ENCODE results near the gene CHST8. TPM values are rescaled to one million over a fixed set of nuclear protein-coding genes. Genes with fewer than 3 reads are reported as not detected.

Gene CHST8
- total and polyA plus RNA-seq, 8 donors = 0.23 to 25.5 TPM; not detected in 6

DNA sequence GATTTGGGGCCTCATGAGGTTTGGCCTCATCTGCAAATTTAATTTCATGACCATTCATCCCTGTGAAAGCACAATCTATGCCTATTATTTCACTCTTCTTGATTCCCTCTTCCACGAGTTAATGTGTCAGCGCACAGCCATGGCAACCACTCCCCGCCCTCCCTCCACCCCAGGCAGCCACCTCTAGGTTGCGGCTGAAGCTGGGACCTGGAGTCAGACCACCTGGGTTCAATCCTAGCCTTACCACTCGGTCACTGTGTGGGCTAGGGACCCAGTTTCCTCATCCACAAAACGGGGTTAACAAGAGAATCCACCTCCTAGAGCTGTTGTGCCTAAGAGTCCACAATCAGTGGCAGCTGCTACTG lies 9.8 kb downstream of the CHST8 start:
- Histone ChIP-seq H3K9me3 (no peaks in the 10 kb centered on the region), H3K4me3 (no peak overlapping the region), H3K36me3 (no peaks in the 10 kb centered on the region), H3K27ac (no peak overlapping the region), H3K4me1 (no peaks in the 10 kb centered on the region), H3K27me3 (peaks cover 0 to 83% (median 11%) of the 10 kb centered on the region in 3 donors)
- intact Hi-C loops (cut with DNase I; ENCODE audit: low total_unique reads) = no loop called here
- DNase-seq = peak; percentile 3 to 15
- no peak for TF ChIP-seq EP300 (IDR thresholded peaks at IDR 0.05)
- no peak for TF ChIP-seq POLR2AphosphoS5 (IDR thresholded peaks at IDR 0.05)
- TF ChIP-seq, protein P1, sequence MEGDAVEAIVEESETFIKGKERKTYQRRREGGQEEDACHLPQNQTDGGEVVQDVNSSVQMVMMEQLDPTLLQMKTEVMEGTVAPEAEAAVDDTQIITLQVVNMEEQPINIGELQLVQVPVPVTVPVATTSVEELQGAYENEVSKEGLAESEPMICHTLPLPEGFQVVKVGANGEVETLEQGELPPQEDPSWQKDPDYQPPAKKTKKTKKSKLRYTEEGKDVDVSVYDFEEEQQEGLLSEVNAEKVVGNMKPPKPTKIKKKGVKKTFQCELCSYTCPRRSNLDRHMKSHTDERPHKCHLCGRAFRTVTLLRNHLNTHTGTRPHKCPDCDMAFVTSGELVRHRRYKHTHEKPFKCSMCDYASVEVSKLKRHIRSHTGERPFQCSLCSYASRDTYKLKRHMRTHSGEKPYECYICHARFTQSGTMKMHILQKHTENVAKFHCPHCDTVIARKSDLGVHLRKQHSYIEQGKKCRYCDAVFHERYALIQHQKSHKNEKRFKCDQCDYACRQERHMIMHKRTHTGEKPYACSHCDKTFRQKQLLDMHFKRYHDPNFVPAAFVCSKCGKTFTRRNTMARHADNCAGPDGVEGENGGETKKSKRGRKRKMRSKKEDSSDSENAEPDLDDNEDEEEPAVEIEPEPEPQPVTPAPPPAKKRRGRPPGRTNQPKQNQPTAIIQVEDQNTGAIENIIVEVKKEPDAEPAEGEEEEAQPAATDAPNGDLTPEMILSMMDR (IDR thresholded peaks at IDR 0.05) = no peak
- TF ChIP-seq POLR2A (IDR thresholded peaks at IDR 0.05) = no peak
- 41 to 50% (median 50%) methylated on average over 6 of the region's 6 CpGs for WGBS, 5 donors

DNA sequence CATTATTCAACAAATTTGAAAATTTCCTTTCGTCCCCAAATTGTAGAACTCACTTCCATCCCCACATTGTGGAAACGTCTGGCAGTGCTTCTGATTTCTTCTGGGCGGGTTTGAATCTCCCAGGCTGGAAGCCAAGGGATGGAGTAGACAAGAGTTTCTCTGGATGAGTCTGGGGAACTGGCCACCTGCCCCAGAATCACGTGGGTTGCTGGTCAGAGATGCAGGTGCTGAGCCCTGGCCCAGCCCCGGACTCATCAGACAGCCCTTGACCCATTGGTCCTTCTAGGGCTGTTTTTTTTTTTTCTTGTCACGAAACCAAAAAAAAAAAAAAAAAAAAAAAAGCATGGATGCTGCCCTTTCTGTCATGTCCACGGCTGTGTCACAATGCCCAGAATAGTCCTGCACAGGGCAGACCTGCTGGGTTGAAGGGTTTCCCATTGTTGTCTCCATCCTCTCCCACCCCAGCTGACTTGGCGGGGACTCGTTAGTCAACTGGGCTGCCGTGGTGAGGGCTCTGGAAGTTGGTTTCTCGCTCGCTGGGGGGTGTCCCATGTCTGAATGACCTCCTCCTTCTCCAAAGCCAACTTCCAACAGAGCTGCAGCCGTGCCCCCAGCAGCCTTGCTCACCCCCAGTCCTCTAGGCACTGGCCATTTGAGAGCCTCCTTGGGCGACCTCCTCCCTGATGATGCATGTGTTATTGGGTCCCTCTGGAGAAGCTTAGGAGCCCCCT lies 12.8 kb downstream of the CHST8 start:
- no peak overlapping the region for H3K4me3 ChIP-seq
- intact Hi-C loops (cut with DNase I; ENCODE audit: low total_unique reads) = no loop called here
- peaks cover 0 to 11% (median 0%) of the 10 kb centered on the region in 4 donors for H3K4me1 ChIP-seq
- no peaks in the 10 kb centered on the region for H3K36me3 ChIP-seq
- no peaks in the 10 kb centered on the region for H3K9me3 ChIP-seq
- TF ChIP-seq POLR2A (IDR thresholded peaks at IDR 0.05) (no peak), EP300 (IDR thresholded peaks at IDR 0.05) (no peak), POLR2AphosphoS5 (IDR thresholded peaks at IDR 0.05) (no peak)
- TF ChIP-seq, protein P1 (IDR thresholded peaks at IDR 0.05) = no peak
- WGBS, 5 donors = 64 to 78% (median 73%) methylated on average over 13 to 14 of the region's 14 CpGs
- DNase-seq = no peak
- H3K27ac ChIP-seq = no peak overlapping the region
- peaks cover 0 to 83% (median 6%) of the 10 kb centered on the region in 3 donors for H3K27me3 ChIP-seq

DNA sequence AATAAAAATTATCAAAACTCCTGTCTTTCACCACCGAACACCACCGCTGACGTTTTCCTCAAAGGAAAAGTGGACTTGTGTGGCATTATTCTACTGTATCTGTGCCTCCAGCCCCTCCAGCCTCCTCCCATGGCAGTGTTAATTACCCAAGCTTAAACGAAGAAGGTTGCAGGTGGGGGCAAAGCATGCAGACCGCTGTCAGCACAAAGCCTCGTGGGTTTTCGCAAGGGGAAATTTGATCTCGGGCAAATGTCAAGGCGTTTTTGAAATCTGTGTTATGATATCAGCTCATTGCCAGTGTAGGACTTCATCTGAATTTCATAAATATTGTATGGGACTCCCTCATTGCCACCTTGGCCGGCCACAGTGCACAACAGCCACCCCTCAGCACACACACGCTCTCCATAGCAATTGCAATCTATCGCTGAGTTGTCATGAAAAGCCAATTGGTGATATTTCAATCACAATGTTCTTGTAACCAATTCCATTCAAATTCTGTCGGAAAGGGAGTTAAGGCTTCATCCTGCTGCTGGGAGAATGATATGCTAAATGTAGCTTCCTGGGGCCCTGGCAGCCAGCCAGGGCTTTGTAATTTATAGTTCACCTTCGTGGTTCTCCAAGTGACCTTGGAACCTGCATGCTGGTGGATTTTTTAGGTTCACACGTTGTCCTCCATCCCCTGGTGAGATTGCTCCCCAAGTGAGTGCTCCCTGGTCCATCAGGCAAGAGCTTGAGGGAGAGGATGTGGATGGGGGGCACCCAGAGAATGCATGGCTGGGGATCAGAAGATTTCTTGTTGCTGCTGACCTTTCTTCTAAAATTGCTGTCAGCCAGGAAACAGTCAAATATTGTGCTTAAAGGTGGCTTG lies 16.6 kb downstream of the CHST8 start:
- Histone ChIP-seq H3K4me3 (no peak overlapping the region), H3K36me3 (no peaks in the 10 kb centered on the region), H3K4me1 (peaks cover 0 to 11% (median 0%) of the 10 kb centered on the region in 4 donors), H3K27ac (no peak overlapping the region), H3K27me3 (peaks cover 0 to 73% (median 0%) of the 10 kb centered on the region in 3 donors), H3K9me3 (no peaks in the 10 kb centered on the region)
- DNase-seq = no peak
- TF ChIP-seq EP300 (IDR thresholded peaks at IDR 0.05) (no peak), POLR2A (IDR thresholded peaks at IDR 0.05) (no peak), POLR2AphosphoS5 (IDR thresholded peaks at IDR 0.05) (no peak)
- TF ChIP-seq, protein P1 (IDR thresholded peaks at IDR 0.05) = no peak
- intact Hi-C loops (cut with DNase I; ENCODE audit: low total_unique reads) = no loop called here
- whole genome bisulfite sequencing, 5 donors = 23 to 33% (median 30%) methylated on average over 15 of the region's 15 CpGs

DNA sequence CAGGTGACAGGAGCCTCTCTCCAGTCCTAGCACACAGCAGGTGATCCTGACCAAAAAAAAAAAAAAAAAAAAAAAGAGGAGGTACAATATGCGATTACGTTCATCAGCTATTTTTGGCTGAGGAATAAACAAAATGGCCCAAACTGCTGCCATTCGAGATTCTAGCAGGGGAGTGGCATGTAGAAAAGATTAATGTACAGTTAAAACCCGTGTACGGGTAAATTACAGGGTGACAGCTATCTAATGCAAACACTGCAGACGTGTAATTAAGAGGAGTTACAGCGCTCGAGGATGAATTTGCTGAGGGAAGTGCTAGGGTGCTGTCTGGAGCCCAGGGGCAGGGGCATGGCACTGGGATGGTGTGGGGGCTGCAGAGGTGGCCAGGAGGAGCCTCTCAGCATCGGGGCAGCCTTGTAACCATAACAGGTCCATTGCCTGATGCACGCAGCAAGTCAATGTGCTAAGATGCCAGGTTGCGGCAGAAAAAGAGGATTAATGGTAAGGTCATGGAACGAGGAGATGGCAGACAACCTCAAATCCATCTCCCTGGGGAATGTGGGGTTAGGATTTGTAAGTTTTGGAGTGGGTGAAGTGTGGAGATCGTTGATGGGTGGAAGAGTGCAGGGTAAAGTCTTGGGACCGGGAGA lies 17.4 kb downstream of the CHST8 start:
- Histone ChIP-seq H3K4me1 (peaks cover 0 to 11% (median 0%) of the 10 kb centered on the region in 4 donors), H3K27me3 (peaks cover 0 to 66% (median 0%) of the 10 kb centered on the region in 3 donors), H3K27ac (no peak overlapping the region), H3K4me3 (no peak overlapping the region), H3K9me3 (no peaks in the 10 kb centered on the region), H3K36me3 (no peaks in the 10 kb centered on the region)
- peak in 1 of 2 donors; percentile 14 for DNase-seq
- WGBS, 5 donors = 23 to 33% (median 28%) methylated on average over 14 of the region's 14 CpGs
- TF ChIP-seq, protein P1 (IDR thresholded peaks at IDR 0.05) = no peak
- TF ChIP-seq EP300 (IDR thresholded peaks at IDR 0.05) = no peak
- no peak for TF ChIP-seq POLR2A (IDR thresholded peaks at IDR 0.05)
- no peak for TF ChIP-seq POLR2AphosphoS5 (IDR thresholded peaks at IDR 0.05)
- intact Hi-C loops (cut with DNase I; ENCODE audit: low total_unique reads) = no loop called here
